Nephron (organoid): ENCODE data around the gene SELP.
A peak's percentile ranks its signal among the peaks of the same experiment; 100 is the strongest.

Source experiments
- H3K27ac Mint-ChIP-seq, 3 experiments: 2 replicates each; pipeline ENCODE4 v1.8.0; 2020; ENCODE audit warnings: mixed read lengths in 3 of 3, mild to moderate bottlenecking in 2 of 3, moderate library complexity in 1 of 3
- H3K27me3 Mint-ChIP-seq: 2 replicates; pipeline ENCODE4 v1.8.0; 2021; ENCODE audit warnings: low read depth, mild to moderate bottlenecking, moderate library complexity, mixed read lengths
- H3K36me3 Mint-ChIP-seq: 2 replicates; pipeline ENCODE4 v1.8.0; 2020; ENCODE audit warnings: low read depth, mixed read lengths
- H3K4me1 Mint-ChIP-seq: 2 replicates; pipeline ENCODE4 v1.8.0; 2020; ENCODE audit warnings: mixed read lengths
- H3K4me3 Mint-ChIP-seq, 3 experiments: 2 replicates each; pipeline ENCODE4 v1.8.0; 2020; ENCODE audit warnings: mild to moderate bottlenecking in 3 of 3, mixed read lengths in 3 of 3, moderate library complexity in 2 of 3
- H3K9me3 Mint-ChIP-seq: 2 replicates; pipeline ENCODE4 v1.8.0; 2020; ENCODE audit warnings: mixed read lengths
- CTCF ChIP-seq, 3 experiments: fragments of 200-600 bp; sonication (generic); IDR thresholded peaks; one replicate each; pipeline ENCODE4 v1.5.0; 2021; ENCODE audit warnings: antibody characterized with exemption in 3 of 3; ENCODE audit not compliant: unreplicated experiment in 3 of 3

Gene SELP

DNA sequence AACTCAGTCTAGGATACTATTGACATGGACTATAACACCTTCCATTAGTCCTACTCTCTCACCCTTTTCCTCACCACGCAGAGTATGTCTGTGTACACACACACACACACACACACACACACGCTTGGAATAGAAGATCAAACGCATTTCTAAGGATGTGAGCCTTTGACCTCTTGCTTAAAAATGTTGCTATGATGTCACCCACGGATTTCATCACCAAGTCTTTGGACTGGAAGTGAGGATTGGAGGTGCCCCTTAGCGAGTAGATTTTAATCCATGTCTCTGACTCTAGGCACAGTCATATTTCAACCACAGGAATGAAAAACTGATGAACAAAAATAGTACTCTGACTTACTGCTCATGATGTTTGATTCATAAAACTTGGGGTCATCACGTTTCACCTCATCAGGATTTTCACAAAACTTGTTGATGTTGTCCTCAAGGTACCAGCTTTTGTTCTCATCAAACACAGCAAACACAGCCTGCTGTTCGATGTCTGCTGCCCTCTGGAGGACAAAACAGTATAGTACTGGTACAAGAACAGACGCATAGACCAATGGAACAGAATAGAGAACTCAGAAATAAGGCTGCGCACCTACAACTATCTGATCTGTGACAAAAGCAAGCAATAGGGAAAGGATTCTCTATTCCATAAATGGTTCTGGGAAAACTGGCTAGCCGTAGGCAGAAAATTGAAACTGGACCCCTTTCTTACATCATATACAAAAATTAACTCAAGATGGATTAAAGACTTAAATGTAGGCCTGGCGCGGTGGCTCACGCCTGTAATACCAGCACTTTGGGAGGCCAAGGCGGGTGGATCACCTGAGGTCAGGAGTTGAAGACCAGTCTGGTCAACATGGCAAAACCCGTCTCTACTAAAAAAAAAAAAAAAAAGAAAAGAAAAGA is 83.6 kb downstream of the SELP start:
- TF ChIP-seq CTCF (IDR thresholded peaks at IDR 0.05; ENCODE audit: unreplicated experiment in 3 of 3): peak; percentile 80 to 82 (median 80)

DNA sequence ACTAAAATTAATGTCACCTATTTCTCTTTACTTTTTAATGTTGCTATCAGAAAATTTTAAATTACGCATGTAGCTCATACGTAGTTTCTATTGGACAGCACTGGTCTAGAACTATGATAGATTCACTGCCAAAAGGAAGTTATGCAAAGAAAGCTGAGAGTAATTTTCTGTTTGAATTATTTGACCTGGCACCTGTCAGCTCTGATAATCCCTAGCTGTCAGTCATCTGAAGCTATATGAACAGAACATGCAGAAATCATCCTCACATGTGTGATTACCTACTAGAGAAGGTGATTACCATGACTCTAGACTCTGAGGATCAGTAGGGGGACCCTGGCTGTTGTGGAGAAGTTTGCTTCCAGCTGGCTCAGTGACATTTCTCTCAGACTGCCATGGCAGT is 84.5 kb downstream of the SELP start:
- H3K9me3 Mint-ChIP-seq: no peaks in the 10 kb centered on the region
- no peak overlapping the region for H3K27ac Mint-ChIP-seq
- no peak for TF ChIP-seq CTCF (IDR thresholded peaks at IDR 0.05; ENCODE audit: unreplicated experiment in 3 of 3)
- H3K36me3 Mint-ChIP-seq: no peaks in the 10 kb centered on the region
- H3K4me3 Mint-ChIP-seq: no peak overlapping the region
- H3K27me3 Mint-ChIP-seq: peaks cover 7% of the 10 kb centered on the region
- no peaks in the 10 kb centered on the region for H3K4me1 Mint-ChIP-seq

More for the DNA sequence above, 83.6 kb downstream of the SELP start:
- Mint-ChIP-seq H3K4me1 (no peaks in the 10 kb centered on the region), H3K27me3 (peaks cover 7% of the 10 kb centered on the region), H3K4me3 (no peak overlapping the region), H3K36me3 (no peaks in the 10 kb centered on the region), H3K27ac (no peak overlapping the region), H3K9me3 (no peaks in the 10 kb centered on the region)

DNA sequence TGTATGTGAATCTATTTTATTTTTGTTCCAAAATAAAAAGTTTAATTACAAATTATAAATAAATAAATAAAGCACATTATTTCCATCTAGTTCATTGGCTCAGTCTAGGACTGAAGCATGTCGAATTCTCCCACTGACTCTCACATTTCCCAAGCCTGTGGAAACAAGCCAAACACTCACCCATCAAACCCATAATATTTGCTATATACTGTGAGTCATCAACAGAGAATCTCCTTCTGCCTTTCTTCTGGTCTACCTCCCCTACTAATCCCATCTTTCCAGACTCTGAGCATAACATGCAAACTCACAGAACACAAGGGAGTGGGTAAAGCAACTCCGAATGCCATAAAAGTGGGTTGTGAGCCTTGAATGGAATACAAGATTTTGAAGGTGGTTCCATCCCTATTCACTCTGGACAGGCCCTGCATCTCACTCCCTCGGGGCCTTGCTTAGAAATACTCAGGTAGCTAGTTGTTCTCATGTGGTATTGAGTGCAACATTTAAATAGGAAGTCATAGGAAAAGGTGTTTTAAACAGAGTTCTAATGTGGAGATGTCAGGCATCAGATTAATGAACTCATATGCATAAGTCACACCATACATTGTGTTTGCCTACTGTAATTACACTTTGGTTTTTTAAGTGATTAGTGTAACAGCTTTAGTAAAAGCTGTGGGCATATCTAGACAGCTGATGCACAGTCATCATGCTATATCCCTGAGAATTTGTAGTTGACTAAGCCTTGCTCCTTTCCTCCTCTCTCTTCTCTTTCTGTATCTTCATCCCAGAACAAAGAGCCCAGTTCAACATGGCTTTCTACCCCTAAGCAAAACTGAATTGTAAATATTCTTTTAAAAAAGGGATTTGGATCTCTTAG is 90.7 kb downstream of the SELP start:
- H3K9me3 Mint-ChIP-seq: no peaks in the 10 kb centered on the region
- H3K36me3 Mint-ChIP-seq: no peaks in the 10 kb centered on the region
- TF ChIP-seq CTCF (IDR thresholded peaks at IDR 0.05; ENCODE audit: unreplicated experiment in 3 of 3): no peak
- no peaks in the 10 kb centered on the region for H3K27me3 Mint-ChIP-seq
- H3K4me3 Mint-ChIP-seq: no peak overlapping the region
- H3K27ac Mint-ChIP-seq: no peak overlapping the region
- H3K4me1 Mint-ChIP-seq: no peaks in the 10 kb centered on the region
